ENCODE measurements around the gene SNPH.

SNPH gene

DNA sequence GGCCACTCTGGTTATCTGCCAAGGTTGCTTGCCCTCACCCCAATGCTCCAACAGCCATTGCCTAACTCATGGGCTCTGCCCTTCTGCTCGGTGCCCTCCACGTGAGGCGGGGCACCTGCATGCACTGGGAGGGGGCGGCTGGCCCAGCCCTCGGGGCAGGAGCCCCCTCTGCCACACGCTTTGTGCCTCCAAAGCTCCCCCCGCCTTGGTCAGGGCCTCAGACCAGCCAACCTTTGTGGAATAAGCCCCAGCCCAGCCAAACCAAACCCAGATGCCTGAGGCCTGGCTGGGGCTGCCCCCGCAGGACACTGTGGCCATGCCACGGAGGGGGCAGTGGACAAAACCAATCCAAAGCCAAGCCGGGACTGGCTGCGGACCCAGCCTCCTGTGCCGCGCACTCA lies 41.5 kb downstream of the SNPH start:
- DNase-seq, result no peak

DNA sequence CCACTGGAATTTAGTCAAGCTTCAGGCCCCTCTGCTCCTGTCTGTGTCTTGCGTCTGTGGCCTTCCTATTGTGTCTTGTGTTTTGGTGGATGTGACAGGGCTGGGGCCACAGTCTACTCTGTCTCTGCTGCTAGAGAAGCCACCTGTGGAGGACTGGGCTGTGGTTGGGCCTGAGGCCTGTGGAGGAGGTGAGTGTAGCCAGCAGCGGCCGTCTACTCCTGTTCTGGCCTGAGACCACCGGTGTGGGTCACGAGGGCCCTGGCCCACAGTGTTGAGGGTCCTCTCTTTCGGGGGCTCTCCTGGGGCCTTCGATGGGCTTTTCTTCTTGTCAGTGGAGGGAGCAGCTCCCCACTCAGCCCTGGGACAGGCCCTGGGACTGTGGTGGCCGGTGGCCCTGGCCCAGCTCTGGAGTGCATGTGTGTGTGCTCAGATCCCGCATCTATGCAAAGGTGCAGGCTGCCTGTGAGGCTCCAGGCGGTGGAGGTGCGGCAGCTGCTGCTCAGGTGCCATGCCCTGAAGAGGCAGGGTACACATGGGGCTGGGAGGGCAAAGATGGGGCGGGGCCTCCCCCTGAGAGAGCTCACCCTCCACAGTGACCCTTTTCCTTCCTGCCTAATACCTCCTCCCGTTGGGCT lies 42.1 kb downstream of the SNPH start:
- DNase-seq, result no peak

DNA sequence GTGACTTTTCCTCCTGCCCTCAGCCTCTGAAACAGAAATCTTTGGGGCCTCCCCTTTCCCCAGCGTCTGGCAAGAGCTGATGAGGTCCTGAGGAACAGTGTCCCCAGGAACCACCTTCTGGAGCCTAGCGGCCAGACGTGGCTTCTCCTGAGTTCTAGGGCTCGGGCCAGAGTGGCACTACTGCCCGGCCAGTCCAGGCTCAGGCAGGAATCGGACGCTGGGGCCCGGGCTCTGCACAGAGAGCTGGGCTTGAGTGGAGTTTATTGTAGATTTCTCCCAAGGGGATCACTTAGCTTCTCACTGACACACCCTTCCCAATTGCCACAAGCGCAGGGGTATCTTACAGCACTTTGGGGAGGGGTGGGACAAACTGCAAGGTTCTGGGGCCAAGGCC lies 42.6 kb downstream of the SNPH start:
- no peak for DNase-seq

DNA sequence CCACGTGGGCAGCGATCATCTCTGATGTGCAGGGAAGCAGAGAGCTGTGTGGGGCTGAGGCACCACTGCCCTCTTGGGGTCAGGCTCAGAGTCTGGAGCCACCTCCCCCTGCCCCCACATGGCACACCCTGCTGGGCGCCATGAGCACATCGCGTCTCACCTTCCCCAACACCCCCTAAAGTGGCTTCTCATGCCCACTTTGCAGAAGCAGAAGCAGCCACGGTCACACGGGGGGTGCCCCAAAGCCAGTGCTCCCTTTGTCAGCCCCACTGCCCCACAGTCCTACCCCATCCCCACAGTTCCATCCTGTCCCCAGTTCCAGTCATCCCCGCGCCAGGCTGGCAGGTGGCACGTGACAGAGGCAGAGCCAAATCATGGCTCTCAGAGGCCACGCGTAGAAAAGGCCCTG lies 43.3 kb downstream of the SNPH start:
- DNase-seq, result no peak

DNA sequence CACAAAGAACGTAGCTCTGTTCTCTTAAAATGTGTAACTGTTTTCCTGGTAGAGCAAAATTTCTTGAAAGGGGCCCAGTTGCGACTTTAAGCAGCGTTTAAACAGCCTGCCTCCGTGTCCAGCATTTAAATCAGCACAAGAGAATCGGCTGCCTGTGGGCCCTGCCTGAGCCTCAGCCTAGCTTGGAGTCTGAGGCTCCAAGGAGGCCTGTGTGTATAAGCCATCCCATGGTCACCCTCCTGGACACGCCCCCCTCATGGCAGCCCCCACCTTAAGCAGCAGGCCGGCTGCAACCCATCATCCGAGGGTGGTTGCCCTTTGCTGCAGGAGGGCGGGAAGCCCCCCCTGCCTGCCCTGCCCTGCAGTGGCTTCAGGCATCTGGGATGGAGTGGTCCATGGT lies 44.0 kb downstream of the SNPH start:
- DNase-seq, result no peak

DNA sequence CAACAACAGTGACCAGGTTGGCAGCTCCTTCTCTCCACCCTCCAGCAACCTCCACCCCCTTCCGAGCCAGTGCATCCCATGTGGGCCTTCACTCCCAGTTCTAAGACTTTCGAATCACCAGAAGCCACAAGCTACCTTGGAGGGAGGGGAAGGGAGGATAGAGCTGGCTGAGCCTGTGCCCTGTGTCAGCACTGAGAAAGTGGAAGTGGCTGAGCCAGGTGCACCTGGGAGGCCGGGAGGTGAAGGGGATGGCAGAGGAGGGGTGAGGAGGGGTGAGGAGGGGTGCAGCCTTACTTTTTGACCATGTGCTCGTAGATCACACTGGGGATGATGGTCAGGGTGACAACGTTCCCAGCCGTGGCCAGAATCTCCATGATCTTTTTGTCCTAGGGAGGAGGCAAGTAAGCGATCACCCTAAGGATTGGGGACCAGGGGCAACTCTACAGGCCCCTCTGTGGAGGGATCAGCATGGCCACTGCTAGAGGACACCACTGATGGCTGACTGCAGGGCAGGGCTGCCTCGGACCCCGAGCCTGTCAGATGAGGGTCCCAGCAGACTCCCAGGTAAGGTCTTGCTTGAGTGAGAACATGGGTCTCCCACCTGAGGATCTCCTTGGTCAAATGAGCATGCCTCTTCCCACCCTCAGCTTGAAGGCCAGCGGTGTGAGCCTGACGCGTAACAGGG lies 44.6 kb downstream of the SNPH start:
- no peak for DNase-seq

DNA sequence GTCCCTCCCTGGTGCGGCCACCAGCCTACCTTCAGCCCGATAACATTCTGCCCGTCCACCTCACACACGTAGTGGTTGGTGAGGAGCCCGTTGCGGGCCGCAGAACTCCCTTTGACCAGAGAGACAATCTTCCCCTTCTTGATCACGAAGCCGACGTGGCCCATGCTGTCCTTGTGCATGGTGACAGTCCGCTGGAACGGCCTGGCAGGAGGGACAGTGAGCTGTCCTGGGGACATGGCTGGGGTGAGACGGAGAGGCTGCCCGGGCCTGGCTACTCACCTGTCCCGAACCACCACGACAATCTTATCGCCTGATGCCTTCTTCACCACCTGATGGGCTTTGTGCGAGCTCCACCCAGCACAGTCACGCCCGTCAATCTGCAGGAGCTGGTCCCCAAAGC lies 46.2 kb downstream of the SNPH start:
- DNase-seq, result no peak

DNA sequence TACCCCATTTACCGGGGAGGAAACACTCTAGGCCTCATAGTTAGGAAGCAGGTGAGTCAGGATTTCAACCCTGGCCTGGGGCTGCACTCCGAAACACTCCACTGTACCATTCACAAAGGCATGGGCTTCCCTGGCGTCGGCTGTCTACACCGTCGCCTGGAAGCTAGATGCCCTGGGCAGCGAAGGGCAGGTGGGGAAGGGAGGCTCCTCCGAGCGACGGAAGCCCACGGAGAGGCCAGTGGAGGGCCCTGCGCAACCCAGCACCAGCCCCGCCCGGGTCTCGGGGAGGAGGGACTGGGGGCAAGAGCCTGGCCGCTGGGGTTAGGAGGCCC lies 46.8 kb downstream of the SNPH start:
- no peak for DNase-seq

DNA sequence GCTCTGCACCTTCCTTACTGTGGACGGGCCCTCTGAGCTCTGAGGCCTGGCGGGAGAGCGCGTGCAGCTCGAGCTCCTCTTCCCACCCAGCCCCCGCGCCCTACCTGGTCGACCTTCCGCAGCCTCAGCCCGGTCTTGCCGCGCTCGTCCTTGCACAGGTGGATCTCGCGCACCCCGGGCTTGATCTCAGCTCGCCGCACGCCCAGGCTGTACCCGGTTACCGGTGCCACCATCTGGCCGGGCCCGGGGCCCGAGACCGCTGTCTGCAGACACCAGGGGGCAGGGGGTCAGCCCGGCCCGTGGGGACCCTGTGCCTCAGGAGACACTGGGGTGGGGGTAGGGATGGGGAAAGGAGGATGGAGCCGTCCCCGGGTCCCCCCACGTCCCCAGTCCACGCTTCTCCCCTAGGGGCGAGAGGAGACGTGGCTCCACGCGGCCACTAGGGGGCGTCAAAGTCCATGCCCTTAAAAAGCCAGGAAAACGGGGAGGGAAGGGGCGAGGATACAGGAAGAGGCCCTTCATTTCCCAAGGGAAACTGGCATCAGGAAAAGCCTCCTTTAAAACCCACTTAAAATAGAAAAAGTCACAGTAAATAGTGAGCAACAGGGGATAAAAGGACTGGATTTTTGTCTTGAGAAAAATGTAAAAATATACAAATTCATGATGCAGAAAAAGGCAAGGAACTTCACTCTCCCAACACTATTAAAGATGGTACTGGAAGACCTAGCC lies 47.3 kb downstream of the SNPH start:
- DNase-seq, result peak; percentile 47

DNA sequence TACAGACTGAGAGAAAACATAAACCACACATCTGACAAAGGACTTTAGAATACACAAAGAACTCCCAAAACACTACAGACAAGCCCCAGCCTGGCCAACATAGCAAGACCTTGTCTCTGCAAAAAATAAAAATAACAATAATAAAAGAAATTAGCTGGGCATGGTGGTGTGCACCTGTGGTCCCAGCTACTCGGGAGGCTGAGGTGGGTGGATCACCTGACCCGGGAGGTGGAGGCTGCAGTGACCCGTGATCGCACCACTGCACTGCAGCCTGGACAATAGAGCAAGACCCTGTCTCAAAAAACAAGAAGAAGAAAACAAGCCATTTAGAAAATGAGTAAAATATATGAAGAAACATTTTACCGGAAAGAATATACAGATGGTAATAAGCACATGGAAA lies 49.7 kb downstream of the SNPH start:
- DNase-seq, result no peak

DNA sequence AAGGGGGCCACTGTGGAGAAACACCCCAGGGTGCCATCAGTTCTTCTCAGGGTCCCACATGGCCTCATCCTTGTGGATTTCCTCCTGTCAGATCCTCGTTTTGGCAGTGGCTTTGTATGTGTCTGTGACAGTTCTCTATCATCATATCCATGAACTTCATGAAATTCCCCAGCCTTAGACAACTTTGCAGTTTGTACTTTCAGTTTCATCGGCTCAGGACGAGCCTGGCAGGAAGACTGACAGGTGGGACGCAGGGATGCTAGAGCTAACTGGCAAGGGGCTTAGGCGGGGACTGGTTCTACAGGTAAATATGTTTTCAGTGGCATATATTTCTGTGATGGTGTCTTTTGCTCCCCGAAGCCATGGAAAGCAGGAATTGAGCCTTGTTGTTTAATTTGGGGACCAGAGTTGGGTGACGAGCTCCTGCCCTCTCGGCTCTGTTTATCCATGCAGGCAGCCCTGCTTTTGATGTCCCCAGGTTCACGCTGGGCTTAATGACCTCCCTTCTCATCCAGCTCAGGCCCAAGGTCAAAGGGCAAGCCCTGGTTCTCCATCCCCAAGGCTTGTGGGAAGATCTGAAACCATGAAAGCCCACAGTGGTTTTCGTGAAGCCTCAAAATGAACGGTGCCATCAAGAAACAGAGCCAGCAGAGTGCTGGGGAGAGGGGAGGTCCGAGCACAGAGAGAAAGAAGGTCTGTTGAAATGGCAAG lies 51.6 kb downstream of the SNPH start:
- no peak for DNase-seq

DNA sequence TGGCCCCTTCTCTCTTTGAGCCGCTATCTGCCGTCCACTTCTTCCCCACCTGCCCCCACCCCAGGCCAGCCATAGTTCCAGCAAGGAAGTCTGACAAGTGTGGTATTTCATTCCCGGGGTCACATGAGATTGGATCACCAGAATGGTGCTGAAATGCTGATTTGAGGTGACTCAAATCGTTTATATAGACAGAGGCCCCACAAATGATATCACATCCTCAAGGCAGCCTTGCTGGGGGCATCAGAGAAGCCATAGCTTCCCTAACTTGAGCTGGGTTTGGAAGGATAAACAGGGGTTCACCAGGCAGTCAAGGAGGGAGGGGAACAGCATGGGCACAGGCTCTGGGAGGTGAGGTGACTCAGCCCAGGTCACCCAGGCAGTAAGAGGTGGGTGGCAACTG lies 53.0 kb downstream of the SNPH start:
- no peak for DNase-seq

DNA sequence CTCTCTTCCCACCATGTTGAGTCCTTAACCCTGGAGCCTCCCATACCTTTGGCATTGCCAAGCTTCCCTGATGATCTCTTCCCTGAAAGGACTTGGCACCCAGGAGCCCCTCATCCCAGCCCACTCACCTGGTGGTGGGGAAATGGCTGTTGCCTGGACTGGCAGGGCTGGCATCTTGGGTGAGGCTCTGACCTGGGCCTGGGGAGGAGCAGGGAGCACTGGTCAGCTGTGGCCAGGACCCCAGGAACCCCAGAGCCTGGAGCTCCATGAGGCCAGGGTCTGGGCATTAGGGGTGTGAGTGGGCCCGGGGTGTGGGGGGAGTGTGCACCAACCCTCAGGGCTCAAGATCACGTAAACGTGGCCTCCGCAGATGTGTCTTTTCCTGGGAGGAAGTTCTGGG lies 53.4 kb downstream of the SNPH start:
- no peak for DNase-seq

DNA sequence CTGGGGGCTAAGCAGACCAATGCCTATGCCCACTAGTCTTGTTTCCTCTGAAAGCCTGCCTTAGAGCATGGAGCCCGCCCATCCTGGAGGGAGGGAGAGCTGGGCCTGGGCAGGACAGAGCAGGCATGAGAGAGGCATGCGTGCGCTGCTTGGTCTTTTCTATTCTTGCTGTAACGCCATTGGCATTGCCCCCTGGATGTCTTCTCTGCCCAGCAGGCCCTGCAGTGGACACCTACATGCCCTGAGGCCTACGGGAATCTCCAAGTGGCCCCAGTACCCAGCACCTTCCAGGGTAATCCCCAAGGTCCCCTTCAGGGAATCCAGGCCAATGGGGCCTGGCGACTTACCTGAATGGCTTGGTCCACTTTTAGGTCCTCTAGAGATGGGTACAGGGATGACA lies 53.9 kb downstream of the SNPH start:
- no peak for DNase-seq

DNA sequence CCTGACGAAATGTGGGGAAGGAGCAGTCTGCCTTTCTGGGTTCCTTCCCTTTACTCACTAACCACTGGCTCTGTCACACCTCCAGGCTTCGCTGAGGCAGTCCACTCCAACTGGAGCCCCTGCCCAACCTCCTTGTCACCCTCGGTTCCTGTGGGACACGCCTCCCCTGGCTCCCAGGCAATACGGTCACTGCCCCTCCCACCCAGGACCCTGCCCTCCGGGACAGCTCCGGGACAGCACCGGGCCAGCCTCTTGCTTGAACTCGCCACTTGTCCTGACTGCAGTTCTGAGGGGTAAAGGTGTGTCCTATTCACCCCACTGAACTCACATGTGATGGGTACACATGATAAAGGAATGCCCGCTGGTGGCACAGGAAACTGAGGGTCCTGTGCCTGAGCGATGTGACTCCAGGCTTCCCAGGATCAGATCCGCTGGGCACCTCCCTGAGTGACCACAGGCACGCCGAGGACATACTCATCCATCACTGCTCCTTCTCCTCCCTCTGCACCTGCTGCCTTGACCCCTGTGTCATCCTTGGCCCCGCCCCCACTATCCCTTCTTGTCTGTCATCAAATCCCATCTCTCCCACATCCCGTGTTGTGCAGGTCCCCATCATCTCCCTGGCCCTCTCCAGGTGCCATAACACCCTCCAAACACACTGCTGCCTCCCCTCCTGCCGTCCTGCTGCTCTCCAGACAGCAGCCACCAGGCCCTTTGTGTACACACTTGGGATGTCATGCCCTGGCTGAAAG lies 55.0 kb downstream of the SNPH start:
- no peak for DNase-seq

DNA sequence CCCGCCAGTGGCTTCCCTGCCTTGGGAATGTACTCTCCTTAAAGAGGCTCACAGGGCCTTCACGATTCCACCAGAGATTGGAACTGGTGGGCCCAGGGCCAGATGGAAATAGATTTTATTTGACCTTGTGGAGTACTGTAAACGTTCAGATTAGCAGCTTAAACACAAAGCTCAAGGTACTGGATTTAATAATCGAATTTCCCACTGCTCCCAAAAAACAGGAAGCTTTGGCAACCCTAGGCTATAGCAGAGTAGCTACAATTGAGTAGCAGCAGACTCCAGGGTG lies 55.5 kb downstream of the SNPH start:
- no peak for DNase-seq

DNA sequence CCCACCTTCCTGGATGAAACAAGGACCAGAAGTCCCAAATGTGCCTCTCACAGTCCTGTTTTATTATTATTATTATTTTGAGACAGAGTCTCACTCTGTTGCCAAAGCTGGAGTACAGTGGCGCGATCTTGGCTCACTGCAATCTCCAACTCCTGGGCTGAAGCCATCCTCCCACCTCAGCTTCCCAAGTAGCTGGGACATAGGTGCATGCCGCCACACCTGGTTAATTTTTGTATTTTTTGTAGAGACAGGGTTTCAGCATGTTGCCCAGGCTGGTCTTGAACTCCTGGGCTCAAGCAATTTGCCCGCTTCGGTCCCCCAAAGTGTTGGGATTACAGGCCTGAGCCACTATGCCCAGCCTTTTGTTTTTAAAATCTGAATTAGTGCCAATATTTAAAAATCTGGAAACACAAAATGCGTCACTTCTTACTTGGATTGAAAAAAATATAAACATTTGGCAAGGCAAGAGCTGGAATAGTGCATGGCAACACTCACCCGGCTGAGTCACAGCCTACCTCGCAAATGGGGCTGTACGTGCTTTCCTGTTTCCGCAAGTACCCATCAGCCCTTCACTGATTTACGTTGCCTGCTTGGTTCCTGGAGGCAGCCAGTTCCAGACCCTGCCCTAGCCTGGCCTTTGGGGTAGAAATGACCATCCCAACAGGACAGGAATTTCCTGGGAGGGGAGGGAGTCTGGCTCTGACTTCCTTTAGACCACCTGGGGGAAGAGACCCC lies 56.6 kb downstream of the SNPH start:
- no peak for DNase-seq

DNA sequence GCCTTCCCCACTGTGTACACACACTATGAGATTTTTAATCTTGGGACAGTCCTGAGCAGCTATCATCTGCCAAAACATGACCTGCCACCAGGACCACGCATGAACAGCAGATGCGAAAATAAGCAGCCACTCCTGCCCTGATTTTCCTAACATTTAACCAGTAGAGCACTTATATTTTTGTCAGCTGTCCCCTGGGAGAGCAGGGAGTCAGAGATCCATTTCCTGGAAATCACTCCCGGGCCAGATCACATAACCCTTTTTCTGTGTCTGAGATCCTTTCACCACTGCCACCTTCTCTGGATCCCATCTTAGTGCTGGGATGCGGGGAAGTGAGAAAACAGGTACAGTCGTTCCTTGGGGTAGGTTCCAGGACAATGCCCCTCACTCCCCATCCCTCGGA lies 57.2 kb downstream of the SNPH start:
- no peak for DNase-seq

DNA sequence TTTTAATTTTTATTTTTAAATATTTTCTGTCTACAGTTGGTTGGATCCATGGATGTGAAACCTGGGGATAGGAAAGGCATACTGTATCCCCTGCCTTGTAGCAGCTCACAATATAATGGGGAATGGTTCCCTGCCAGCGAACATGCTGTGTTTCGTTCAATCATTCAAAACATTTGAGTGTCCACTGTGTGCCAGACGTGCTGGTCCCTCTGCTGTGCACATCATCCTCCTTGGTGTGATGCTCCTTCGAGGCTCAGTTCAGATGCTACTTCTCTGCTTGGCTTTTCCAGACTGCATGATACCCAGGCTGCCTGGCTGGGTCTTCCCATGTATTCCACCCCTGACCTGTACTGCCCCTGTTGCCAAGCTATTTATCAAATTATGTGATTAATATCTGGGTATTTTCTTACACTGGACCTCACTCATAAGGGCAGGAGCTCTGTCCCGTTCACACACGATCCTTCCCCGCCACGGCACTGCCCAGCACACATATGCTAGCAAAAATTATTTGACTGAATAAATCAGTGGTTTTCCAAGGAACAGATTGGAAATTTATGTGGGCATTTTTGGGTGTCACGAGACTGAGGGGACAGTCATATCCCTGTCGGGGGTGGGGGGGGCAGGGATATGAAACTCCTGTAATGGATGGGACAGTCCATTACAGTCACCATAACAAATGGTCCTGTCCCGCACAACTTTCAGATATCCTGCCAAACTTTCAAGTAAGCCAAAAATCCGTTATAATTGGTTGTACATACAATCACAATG lies 57.9 kb downstream of the SNPH start:
- DNase-seq, result no peak

DNA sequence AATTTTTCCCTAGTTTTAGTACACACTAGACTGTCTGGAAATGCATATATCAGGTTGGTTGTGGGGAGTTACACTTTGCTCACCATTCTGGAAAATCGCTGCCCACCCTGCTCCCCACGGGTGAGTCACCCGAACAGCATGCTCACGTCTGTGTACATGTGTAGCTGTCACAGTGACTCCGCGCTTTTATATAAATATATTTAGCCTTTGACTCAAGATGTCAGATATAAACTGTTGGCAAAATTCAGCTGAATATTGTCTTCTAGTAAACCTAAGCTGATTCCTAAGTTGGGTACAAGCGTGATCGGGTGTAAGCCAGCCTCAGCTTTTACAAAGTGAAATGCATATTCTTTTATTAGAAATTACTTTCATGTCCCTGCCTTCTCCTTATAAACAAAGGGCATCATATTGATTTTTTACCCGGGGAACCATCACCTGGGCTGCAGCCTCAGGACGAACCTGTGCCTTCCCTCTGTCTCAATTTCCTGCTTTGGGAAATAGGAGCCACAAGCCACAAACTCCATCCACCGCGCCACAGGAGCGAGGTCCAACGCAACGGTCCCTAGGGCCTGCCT lies 58.6 kb downstream of the SNPH start:
- DNase-seq, result peak; percentile 54

Measured in CD4-positive, alpha-beta T cell treated with Interleukin-4 for 4 hours (primary cell).